HG03064 (cell line): Measurements from ENCODE around the gene TDRD9.

Source experiments
- ATAC-seq: cut with Tn5 transposase; IDR thresholded peaks from one replicate; pipeline ENCODE4 v1.9.1; 2021; ENCODE audit warnings: low read depth; ENCODE audit not compliant: unreplicated experiment

TDRD9 gene

GRCh38 chr14:104019029-104019428 is 90.8 kb downstream of the TDRD9 start:
- no peak for ATAC-seq

GRCh38 chr14:104019806-104020205 is 91.5 kb downstream of the TDRD9 start:
- ATAC-seq, result no peak

- ATAC-seq, result no peak
Measured at GRCh38 chr14:104020471-104020870, 92.2 kb downstream of the TDRD9 start.

GRCh38 chr14:104023325-104024055 is 95.2 kb downstream of the TDRD9 start:
- no peak for ATAC-seq

- no peak for ATAC-seq
Measured at GRCh38 chr14:104025534-104025933, 97.3 kb downstream of the TDRD9 start.

- no peak for ATAC-seq
Measured at GRCh38 chr14:104026024-104026423, 97.8 kb downstream of the TDRD9 start.

- ATAC-seq, result no peak
Measured at GRCh38 chr14:104030958-104031357, 102.7 kb downstream of the TDRD9 start.

- ATAC-seq, result no peak
Measured at GRCh38 chr14:104031384-104031783, 103.1 kb downstream of the TDRD9 start.

- no peak for ATAC-seq
Measured at GRCh38 chr14:104034976-104035699, 106.9 kb downstream of the TDRD9 start.

- ATAC-seq, result no peak
Measured at GRCh38 chr14:104036212-104036611, 108.0 kb downstream of the TDRD9 start.

GRCh38 chr14:104037074-104037473 is 108.8 kb downstream of the TDRD9 start:
- no peak for ATAC-seq

- ATAC-seq, result no peak
Measured at GRCh38 chr14:104037903-104038302, 109.6 kb downstream of the TDRD9 start.

- no peak for ATAC-seq
Measured at GRCh38 chr14:104039214-104039613, 111.0 kb downstream of the TDRD9 start.

GRCh38 chr14:104040539-104040938 is 112.3 kb downstream of the TDRD9 start:
- ATAC-seq, result no peak

GRCh38 chr14:104041430-104042104 is 113.3 kb downstream of the TDRD9 start:
- ATAC-seq, result no peak

GRCh38 chr14:104044016-104044415 is 115.8 kb downstream of the TDRD9 start:
- ATAC-seq, result no peak

GRCh38 chr14:104047761-104048160 is 119.5 kb downstream of the TDRD9 start:
- no peak for ATAC-seq

- ATAC-seq, result no peak
Measured at GRCh38 chr14:104048758-104049507, 120.7 kb downstream of the TDRD9 start.

GRCh38 chr14:104049576-104050240 is 121.5 kb downstream of the TDRD9 start:
- ATAC-seq, result no peak

- no peak for ATAC-seq
Measured at GRCh38 chr14:104051092-104051813, 123.0 kb downstream of the TDRD9 start.
